ENCODE data around the gene DOHH. TPM values are rescaled to one million over a fixed set of nuclear protein-coding genes. Genes with fewer than 3 reads are reported as not detected.

Gene DOHH
- total RNA-seq, 4 donors from 2014 or later: 16.5 to 30.7 (median 20.3) TPM

- no peak overlapping the region for H3K27ac ChIP-seq
- no peaks in the 10 kb centered on the region for H3K9me3 ChIP-seq
- WGBS, 2 donors (ENCODE audit: low coverage in 1 of 2): 92 to 100% methylated on average over 5 to 6 of the region's 32 CpGs
- H3K4me3 ChIP-seq: no peak overlapping the region
- H3K27me3 ChIP-seq: no peaks in the 10 kb centered on the region
- TF ChIP-seq POLR2AphosphoS5 (IDR thresholded peaks at IDR 0.05): no peak
- no peak for TF ChIP-seq CTCF (IDR thresholded peaks at IDR 0.05)
- TF ChIP-seq POLR2A (IDR thresholded peaks at IDR 0.05): no peak
- no peak for TF ChIP-seq EP300 (IDR thresholded peaks at IDR 0.05)
- peaks cover 0 to 60% of the 10 kb centered on the region in 2 donors for H3K36me3 ChIP-seq
- ATAC-seq: no peak
- H3K4me1 ChIP-seq: peaks cover 0 to 25% (median 7%) of the 10 kb centered on the region in 3 donors
Measured at GRCh38 chr19:3496392-3497273, 3.8 kb downstream of the DOHH start.

- no peak overlapping the region for H3K27ac ChIP-seq
- H3K9me3 ChIP-seq: no peaks in the 10 kb centered on the region
- H3K27me3 ChIP-seq: no peaks in the 10 kb centered on the region
- peaks cover 0 to 80% of the 10 kb centered on the region in 2 donors for H3K36me3 ChIP-seq
- no peak for ATAC-seq
- H3K4me1 ChIP-seq: peaks cover 0 to 11% (median 4%) of the 10 kb centered on the region in 3 donors
- no peak overlapping the region for H3K4me3 ChIP-seq
- WGBS, 2 donors (ENCODE audit: low coverage in 1 of 2): 90 to 92% methylated on average over 4 to 12 of the region's 18 CpGs
- TF ChIP-seq POLR2AphosphoS5 (IDR thresholded peaks at IDR 0.05) (no peak), POLR2A (IDR thresholded peaks at IDR 0.05) (no peak), EP300 (IDR thresholded peaks at IDR 0.05) (no peak), CTCF (IDR thresholded peaks at IDR 0.05) (no peak)
Measured at GRCh38 chr19:3494559-3494958, 5.9 kb downstream of the DOHH start.

- WGBS, 2 donors (ENCODE audit: low coverage in 1 of 2): 100% methylated on average over 1 of the region's 15 CpGs; no CpG with 5 or more reads in 1 of the 2 donors
- H3K27ac ChIP-seq: no peak overlapping the region
- no peaks in the 10 kb centered on the region for H3K27me3 ChIP-seq
- no peaks in the 10 kb centered on the region for H3K9me3 ChIP-seq
- H3K4me1 ChIP-seq: peaks cover 0 to 6% (median 0%) of the 10 kb centered on the region in 3 donors
- ATAC-seq: no peak
- H3K4me3 ChIP-seq: no peak overlapping the region
- TF ChIP-seq POLR2A (IDR thresholded peaks at IDR 0.05): no peak
- no peak for TF ChIP-seq CTCF (IDR thresholded peaks at IDR 0.05)
- peaks cover 0 to 80% of the 10 kb centered on the region in 2 donors for H3K36me3 ChIP-seq
Measured at GRCh38 chr19:3494051-3494450, 6.4 kb downstream of the DOHH start.

GRCh38 chr19:3493651-3494050 is 6.8 kb downstream of the DOHH start:
- Histone ChIP-seq H3K4me3 (no peak overlapping the region), H3K36me3 (peaks cover 0 to 80% of the 10 kb centered on the region in 2 donors), H3K27ac (no peak overlapping the region), H3K4me1 (peaks cover 0 to 2% (median 0%) of the 10 kb centered on the region in 3 donors), H3K27me3 (no peaks in the 10 kb centered on the region), H3K9me3 (no peaks in the 10 kb centered on the region)
- no peak for TF ChIP-seq CTCF (IDR thresholded peaks at IDR 0.05)
- no peak for TF ChIP-seq EP300 (IDR thresholded peaks at IDR 0.05)
- no peak for TF ChIP-seq POLR2AphosphoS5 (IDR thresholded peaks at IDR 0.05)
- no peak for TF ChIP-seq POLR2A (IDR thresholded peaks at IDR 0.05)
- 87 to 90% methylated on average over 6 to 9 of the region's 14 CpGs for WGBS, 2 donors (ENCODE audit: low coverage in 1 of 2)
- no peak for ATAC-seq

- H3K27ac ChIP-seq: no peak overlapping the region
- H3K4me3 ChIP-seq: no peak overlapping the region
- H3K4me1 ChIP-seq: no peaks in the 10 kb centered on the region
- H3K36me3 ChIP-seq: peaks cover 0 to 80% of the 10 kb centered on the region in 2 donors
- WGBS, 2 donors (ENCODE audit: low coverage in 1 of 2): 92 to 95% methylated on average over 2 to 10 of the region's 16 CpGs
- H3K27me3 ChIP-seq: no peaks in the 10 kb centered on the region
- no peak for ATAC-seq
- no peak for TF ChIP-seq POLR2AphosphoS5 (IDR thresholded peaks at IDR 0.05)
- no peak for TF ChIP-seq EP300 (IDR thresholded peaks at IDR 0.05)
- TF ChIP-seq POLR2A (IDR thresholded peaks at IDR 0.05): no peak
- no peak for TF ChIP-seq CTCF (IDR thresholded peaks at IDR 0.05)
- no peaks in the 10 kb centered on the region for H3K9me3 ChIP-seq
Measured at GRCh38 chr19:3492919-3493318, 7.6 kb downstream of the DOHH start.

Measured in gastroesophageal sphincter (tissue), 4 donors.